ENCODE measurements around the gene ENTPD3.

The ENTPD3 gene

DNA sequence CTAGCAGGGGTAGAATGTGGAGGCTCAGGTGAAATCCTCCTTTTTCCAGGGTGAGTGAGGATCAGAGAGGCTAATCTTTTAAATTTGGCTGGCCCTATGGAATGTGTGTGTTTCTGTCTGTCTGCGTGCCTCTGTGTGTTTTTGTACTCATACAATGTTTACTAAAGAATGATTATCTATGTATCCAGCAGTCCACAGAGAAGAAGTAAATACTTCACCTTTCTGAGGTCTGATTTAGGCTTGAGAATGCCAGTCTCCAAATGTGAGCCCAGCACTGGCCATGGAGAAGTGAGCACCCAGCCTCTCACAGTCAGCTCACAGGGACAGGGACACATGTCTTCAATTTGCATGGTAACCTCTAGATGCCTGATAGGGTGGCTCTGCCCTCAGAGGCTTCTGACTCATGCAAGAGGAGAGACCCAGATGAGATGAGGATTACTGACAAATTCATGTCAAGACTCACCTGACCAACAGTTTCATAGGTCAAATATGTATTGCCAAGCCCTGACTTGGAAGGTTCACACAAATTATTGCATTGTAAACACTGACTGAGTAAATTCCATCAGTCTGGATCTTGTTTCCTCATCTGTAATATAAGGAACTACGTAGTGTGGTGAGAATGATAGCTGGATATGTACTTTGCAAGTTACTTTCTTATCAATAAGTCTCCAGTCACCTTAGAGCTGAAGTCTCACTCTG is 31.0 kb downstream of the ENTPD3 start:
- H3K79me1 ChIP-seq (ENCODE audit: low read length), result no peaks in the 10 kb centered on the region
- H2AK5ac ChIP-seq (ENCODE audit: low read length), result no peak overlapping the region
- H3K36me3 ChIP-seq (ENCODE audit: control insufficient read depth in 1 of 2, insufficient read depth in 2 of 2, low read length in 2 of 2), result no peaks in the 10 kb centered on the region
- no peaks in the 10 kb centered on the region for H3K4me1 ChIP-seq (ENCODE audit: control insufficient read depth in 1 of 2, insufficient read depth in 2 of 2, low read length in 2 of 2)
- H3K27ac ChIP-seq (ENCODE audit: low read depth, low read length), result no peak overlapping the region
- H4K8ac ChIP-seq (ENCODE audit: low read depth, low read length), result no peak overlapping the region
- H3K27me3 ChIP-seq (ENCODE audit: insufficient read depth, low read length), result no peaks in the 10 kb centered on the region
- H2BK12ac ChIP-seq (ENCODE audit: low read length), result no peak overlapping the region
- H2BK120ac ChIP-seq (ENCODE audit: insufficient read depth, low read length, poor library complexity), result no peak overlapping the region
- H3K23ac ChIP-seq (ENCODE audit: low read length), result no peak overlapping the region
- no peak overlapping the region for H3K9ac ChIP-seq (ENCODE audit: low read length)
- no peaks in the 10 kb centered on the region for H3K79me2 ChIP-seq (ENCODE audit: control insufficient read depth, insufficient read depth, low read length, poor library complexity)
- H3K4me3 ChIP-seq (ENCODE audit: low read depth, low read length), result no peak overlapping the region
- H4K91ac ChIP-seq (ENCODE audit: low read depth, low read length), result no peak overlapping the region
- no peak overlapping the region for H2BK5ac ChIP-seq (ENCODE audit: low read depth, low read length, poor library complexity)
- no peaks in the 10 kb centered on the region for H3K9me3 ChIP-seq (ENCODE audit: insufficient read depth, low read depth, low read length)
- DNase-seq, result peak; percentile 68 to 86
- no peak overlapping the region for H3K4me2 ChIP-seq (ENCODE audit: low read length)
- no peak overlapping the region for H3K4ac ChIP-seq (ENCODE audit: low read depth, low read length)
- no peak overlapping the region for H3K18ac ChIP-seq (ENCODE audit: low read length)
- no peak overlapping the region for H4K12ac ChIP-seq (ENCODE audit: low read depth, low read length)
- H2AFZ ChIP-seq (ENCODE audit: insufficient read depth, low read length, poor library complexity), result no peak overlapping the region
- no peak overlapping the region for H3K14ac ChIP-seq (ENCODE audit: low read length)
- no CpG with 5 or more reads among the region's 2 CpGs for WGBS (ENCODE audit: extremely low coverage, insufficient coverage, insufficient read length)

DNA sequence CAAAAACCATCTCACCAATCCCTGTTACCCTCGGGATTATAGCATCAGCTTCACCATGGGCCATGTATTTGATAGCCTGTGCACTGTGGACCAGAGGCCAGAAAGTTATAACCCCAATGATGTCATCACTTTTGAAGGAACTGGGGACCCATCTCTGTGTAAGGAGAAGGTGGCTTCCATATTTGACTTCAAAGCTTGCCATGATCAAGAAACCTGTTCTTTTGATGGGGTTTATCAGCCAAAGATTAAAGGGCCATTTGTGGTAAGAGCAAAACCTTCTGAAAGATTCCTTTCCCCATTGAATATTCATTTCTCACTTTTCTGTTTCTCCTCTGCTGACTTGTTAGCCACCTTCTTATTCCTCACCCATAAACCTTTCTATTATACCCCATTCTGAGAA is 35.9 kb downstream of the ENTPD3 start:
- no peak overlapping the region for H4K12ac ChIP-seq (ENCODE audit: low read depth, low read length)
- WGBS (ENCODE audit: extremely low coverage, insufficient coverage, insufficient read length), result no CpG with 5 or more reads among the region's 1 CpG
- H3K9ac ChIP-seq (ENCODE audit: low read length), result no peak overlapping the region
- H2BK12ac ChIP-seq (ENCODE audit: low read length), result no peak overlapping the region
- H3K27ac ChIP-seq (ENCODE audit: low read depth, low read length), result no peak overlapping the region
- H3K79me2 ChIP-seq (ENCODE audit: control insufficient read depth, insufficient read depth, low read length, poor library complexity), result no peaks in the 10 kb centered on the region
- no peaks in the 10 kb centered on the region for H3K27me3 ChIP-seq (ENCODE audit: insufficient read depth, low read length)
- H3K36me3 ChIP-seq (ENCODE audit: control insufficient read depth in 1 of 2, insufficient read depth in 2 of 2, low read length in 2 of 2), result no peaks in the 10 kb centered on the region
- H2AFZ ChIP-seq (ENCODE audit: insufficient read depth, low read length, poor library complexity), result no peak overlapping the region
- H3K4me2 ChIP-seq (ENCODE audit: low read length), result no peak overlapping the region
- H2BK120ac ChIP-seq (ENCODE audit: insufficient read depth, low read length, poor library complexity), result no peak overlapping the region
- H3K14ac ChIP-seq (ENCODE audit: low read length), result no peak overlapping the region
- no peaks in the 10 kb centered on the region for H3K4me1 ChIP-seq (ENCODE audit: control insufficient read depth in 1 of 2, insufficient read depth in 2 of 2, low read length in 2 of 2)
- DNase-seq, result no peak
- no peak overlapping the region for H2AK5ac ChIP-seq (ENCODE audit: low read length)
- H2BK5ac ChIP-seq (ENCODE audit: low read depth, low read length, poor library complexity), result no peak overlapping the region
- H3K23ac ChIP-seq (ENCODE audit: low read length), result no peak overlapping the region
- H3K4ac ChIP-seq (ENCODE audit: low read depth, low read length), result no peak overlapping the region
- no peak overlapping the region for H4K8ac ChIP-seq (ENCODE audit: low read depth, low read length)
- H4K91ac ChIP-seq (ENCODE audit: low read depth, low read length), result no peak overlapping the region
- H3K18ac ChIP-seq (ENCODE audit: low read length), result no peak overlapping the region
- H3K79me1 ChIP-seq (ENCODE audit: low read length), result no peaks in the 10 kb centered on the region
- no peak overlapping the region for H3K4me3 ChIP-seq (ENCODE audit: low read depth, low read length)
- peaks cover 2% of the 10 kb centered on the region for H3K9me3 ChIP-seq (ENCODE audit: insufficient read depth, low read depth, low read length)

DNA sequence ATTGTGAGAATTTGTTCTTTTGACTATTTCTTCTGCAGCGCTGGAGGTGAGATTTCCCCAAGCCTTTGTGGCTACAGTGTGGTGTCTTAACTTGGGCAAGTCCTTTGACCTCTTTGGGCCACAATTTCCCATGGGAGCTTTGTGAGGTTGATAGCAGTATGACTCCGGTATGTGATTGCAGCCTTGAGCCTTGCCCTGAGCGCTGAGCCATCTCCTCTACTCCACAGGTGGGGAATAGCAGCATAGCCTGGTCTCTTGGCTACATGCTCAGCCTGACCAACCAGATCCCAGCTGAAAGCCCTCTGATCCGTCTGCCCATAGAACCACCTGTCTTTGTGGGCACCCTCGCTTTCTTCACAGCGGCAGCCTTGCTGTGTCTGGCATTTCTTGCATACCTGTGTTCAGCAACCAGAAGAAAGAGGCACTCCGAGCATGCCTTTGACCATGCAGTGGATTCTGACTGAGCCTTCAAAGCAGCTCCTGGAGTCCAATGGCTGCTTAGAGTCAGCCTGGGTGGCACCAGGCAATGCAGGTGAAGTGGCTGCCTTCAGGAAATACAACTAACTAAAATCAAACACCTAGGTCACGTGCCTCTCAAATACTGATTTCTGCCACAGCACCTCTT is 40.2 kb downstream of the ENTPD3 start:
- Histone ChIP-seq H3K4me3 (ENCODE audit: low read depth, low read length) (no peak overlapping the region), H2BK12ac (ENCODE audit: low read length) (no peak overlapping the region), H3K18ac (ENCODE audit: low read length) (no peak overlapping the region), H3K4me2 (ENCODE audit: low read length) (no peak overlapping the region), H2BK5ac (ENCODE audit: low read depth, low read length, poor library complexity) (no peak overlapping the region), H3K9me3 (ENCODE audit: insufficient read depth, low read depth, low read length) (peaks cover 2% of the 10 kb centered on the region), H3K27me3 (ENCODE audit: insufficient read depth, low read length) (no peaks in the 10 kb centered on the region), H4K91ac (ENCODE audit: low read depth, low read length) (no peak overlapping the region), H3K27ac (ENCODE audit: low read depth, low read length) (no peak overlapping the region), H3K79me1 (ENCODE audit: low read length) (no peaks in the 10 kb centered on the region), H3K4ac (ENCODE audit: low read depth, low read length) (no peak overlapping the region), H3K23ac (ENCODE audit: low read length) (no peak overlapping the region), H4K12ac (ENCODE audit: low read depth, low read length) (no peak overlapping the region), H3K36me3 (ENCODE audit: control insufficient read depth in 1 of 2, insufficient read depth in 2 of 2, low read length in 2 of 2) (no peaks in the 10 kb centered on the region), H2BK120ac (ENCODE audit: insufficient read depth, low read length, poor library complexity) (no peak overlapping the region), H4K8ac (ENCODE audit: low read depth, low read length) (no peak overlapping the region), H3K79me2 (ENCODE audit: control insufficient read depth, insufficient read depth, low read length, poor library complexity) (no peaks in the 10 kb centered on the region), H3K9ac (ENCODE audit: low read length) (no peak overlapping the region), H2AFZ (ENCODE audit: insufficient read depth, low read length, poor library complexity) (no peak overlapping the region), H2AK5ac (ENCODE audit: low read length) (no peak overlapping the region), H3K14ac (ENCODE audit: low read length) (no peak overlapping the region), H3K4me1 (ENCODE audit: control insufficient read depth in 1 of 2, insufficient read depth in 2 of 2, low read length in 2 of 2) (peaks cover 0 to 3% of the 10 kb centered on the region in 2 experiments)
- WGBS (ENCODE audit: extremely low coverage, insufficient coverage, insufficient read length), result no CpG with 5 or more reads among the region's 8 CpGs
- peak in 1 of 2 donors; percentile 22 for DNase-seq

DNA sequence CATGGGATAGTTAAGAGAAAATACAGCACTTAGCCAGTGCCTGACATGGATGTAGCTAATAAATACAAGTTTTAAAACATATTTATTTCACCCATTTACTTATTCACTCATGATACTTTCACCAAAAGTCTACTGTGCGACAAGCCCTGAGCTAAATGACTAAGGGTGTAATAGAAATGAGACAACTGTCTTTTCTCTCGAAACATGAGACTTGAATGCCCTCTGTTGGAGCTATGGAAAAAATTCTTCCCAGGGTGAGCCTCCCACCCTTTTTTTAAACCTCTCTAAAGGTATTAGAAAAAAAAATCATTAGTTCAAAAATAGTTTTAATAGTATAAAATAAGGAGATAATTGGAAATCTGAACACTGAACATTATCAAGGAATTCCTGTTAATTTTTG is 45.8 kb downstream of the ENTPD3 start:
- Histone ChIP-seq H3K79me1 (ENCODE audit: low read length) (no peaks in the 10 kb centered on the region), H2BK120ac (ENCODE audit: insufficient read depth, low read length, poor library complexity) (no peak overlapping the region), H3K9ac (ENCODE audit: low read length) (no peak overlapping the region), H3K23ac (ENCODE audit: low read length) (no peak overlapping the region), H2AFZ (ENCODE audit: insufficient read depth, low read length, poor library complexity) (no peak overlapping the region), H3K4me2 (ENCODE audit: low read length) (no peak overlapping the region), H3K4me3 (ENCODE audit: low read depth, low read length) (no peak overlapping the region), H3K4ac (ENCODE audit: low read depth, low read length) (no peak overlapping the region), H3K27ac (ENCODE audit: low read depth, low read length) (no peak overlapping the region), H2BK12ac (ENCODE audit: low read length) (no peak overlapping the region), H4K12ac (ENCODE audit: low read depth, low read length) (no peak overlapping the region), H3K14ac (ENCODE audit: low read length) (no peak overlapping the region), H2BK5ac (ENCODE audit: low read depth, low read length, poor library complexity) (no peak overlapping the region), H3K36me3 (ENCODE audit: control insufficient read depth in 1 of 2, insufficient read depth in 2 of 2, low read length in 2 of 2) (no peaks in the 10 kb centered on the region), H3K79me2 (ENCODE audit: control insufficient read depth, insufficient read depth, low read length, poor library complexity) (no peaks in the 10 kb centered on the region), H3K9me3 (ENCODE audit: insufficient read depth, low read depth, low read length) (no peaks in the 10 kb centered on the region), H3K4me1 (ENCODE audit: control insufficient read depth in 1 of 2, insufficient read depth in 2 of 2, low read length in 2 of 2) (peaks cover 0 to 3% of the 10 kb centered on the region in 2 experiments), H2AK5ac (ENCODE audit: low read length) (no peak overlapping the region), H3K27me3 (ENCODE audit: insufficient read depth, low read length) (no peaks in the 10 kb centered on the region), H4K91ac (ENCODE audit: low read depth, low read length) (no peak overlapping the region), H3K18ac (ENCODE audit: low read length) (no peak overlapping the region), H4K8ac (ENCODE audit: low read depth, low read length) (no peak overlapping the region)
- no peak for DNase-seq
- no CpG with 5 or more reads among the region's 2 CpGs for WGBS (ENCODE audit: extremely low coverage, insufficient coverage, insufficient read length)
